Stomach (tissue), 19 donors: ENCODE results near the gene ZNF214. TPM values are rescaled to one million over a fixed set of nuclear protein-coding genes. Genes with fewer than 3 reads are reported as not detected.
A peak's percentile ranks its signal among the peaks of the same experiment; 100 is the strongest.

Source experiments
- DNase-seq, 2 donors: peaks; one replicate each; pipeline versions ENCODE4 v3.0.0 to v3.0.0-alpha.2; 2013 to 2019
- H3K27ac ChIP-seq, 5 donors: fragments of 200-600 bp in 4 of 5; sonication (generic) in 4 of 5; one replicate each; pipeline ENCODE4 v1.5.1; 2013 to 2019; ENCODE audit warnings: mild to moderate bottlenecking in 1 of 5, moderate library complexity in 1 of 5
- H3K27me3 ChIP-seq, 3 donors: fragments of 200-600 bp; sonication (generic); one replicate each; pipeline ENCODE4 v1.5.1; 2017 to 2019; ENCODE audit warnings: mixed run types in 1 of 3
- H3K36me3 ChIP-seq, 4 donors: fragments of 200-600 bp; sonication (generic); 1 replicate in 3 of 4; 2 replicates in 1 of 4; pipeline ENCODE4 v1.5.1; 2016 to 2019
- H3K4me1 ChIP-seq, 4 donors: fragments of 200-600 bp; sonication (generic); one replicate each; pipeline ENCODE4 v1.5.1; 2016 to 2019
- H3K4me3 ChIP-seq, 4 donors: fragments of 200-600 bp; sonication (generic) in 3 of 4; one replicate each; pipeline ENCODE4 v1.5.1; 2016 to 2019; ENCODE audit warnings: mild to moderate bottlenecking in 1 of 4
- H3K9me3 ChIP-seq, 4 donors: fragments of 200-600 bp; sonication (generic); one replicate each; pipeline ENCODE4 v1.5.1; 2016 to 2019
- EP300 ChIP-seq: sonication (generic); formaldehyde crosslinking; IDR thresholded peaks from one replicate; pipeline ENCODE4 v1.6.1; 2017; ENCODE audit warnings: antibody characterized with exemption
- POLR2A ChIP-seq, 4 donors: fragments of 450-650 bp; IDR thresholded peaks; one replicate each; pipeline ENCODE4 v1.6.1; 2016; ENCODE audit warnings: antibody characterized with exemption in 4 of 4, control low read depth in 2 of 4, mild to moderate bottlenecking in 1 of 4, moderate library complexity in 1 of 4
- POLR2AphosphoS5 ChIP-seq, 3 donors: sonication (generic); formaldehyde crosslinking; IDR thresholded peaks; one replicate each; pipeline ENCODE4 v1.6.1; 2016; ENCODE audit warnings: antibody characterized with exemption in 3 of 3
- WGBS, 5 donors: extraction: QIAGEN DNeasy Blood & Tissue Kit in 3 of 5; methylation state at CpG; one replicate each; pipeline versions ENCODE4 v1.1.5 to v1.1.7; 2013 to 2018; 5-methylcytosine and 5-hydroxymethylcytosine counted together
- intact Hi-C: fragments of 100-400 bp; cut with DNase I; formaldehyde crosslinking; loops from one replicate; pipeline ENCODE4 v1.15.1; 2023; ENCODE audit warnings: low total_unique reads
- long read RNA-seq, 10 donors: transcript quantifications; one replicate each; lab custom pipeline, GENCODE V29; 2026
- polyA plus RNA-seq, 3 donors: library from polyadenylated mRNA; stranded (reverse); fragments of 200-250 nt; gene quantifications; one replicate each; pipeline ENCODE4 v1.2.3, GENCODE V29; 2013
- total RNA-seq, 5 donors: library from RNA; depleted of rRNA; stranded (reverse); fragments of >200 nt; gene quantifications; one replicate each; pipeline versions ENCODE4 v1.1.0 to v1.2.3, GENCODE V29; 2014 to 2016
- TF ChIP-seq, protein P1 (sequence below), 7 experiments: fragments of 450-650 bp in 4 of 7; fragments of 200-600 bp in 3 of 7; sonication (generic) in 3 of 7; IDR thresholded peaks; one replicate each; pipeline ENCODE4 v1.5.1; 2016 to 2019; ENCODE audit warnings: antibody characterized with exemption in 7 of 7, control low read depth in 2 of 7, mild to moderate bottlenecking in 1 of 7
- donor health status: healthy with polysubstance abuse.
- donor health status: Bipolar disorder and iron deficiency.
- donor health status: healthy.

The ZNF214 gene
- 1 to 10 TPM in 1 of 5 donors, under 1 TPM in 2, not detected in 2; 0.58 to 4.0 (median 0.87) TPM for total RNA-seq
- under 1 TPM; 0.37 to 0.63 (median 0.61) TPM for polyA plus RNA-seq
- long read RNA-seq, donor 1, result 0 reads
- long read RNA-seq, donor 2, result 0 reads
- long read RNA-seq, donor 3, result 0 reads
- long read RNA-seq, donor 4, result 0 reads
- long read RNA-seq, donor 5, result 0 reads
- long read RNA-seq, donor 6, partial matches to known transcripts, result 0 of 1 reads
- long read RNA-seq, donor 6, other reads (novel, unspliced or antisense), result 0 of 1 reads
- long read RNA-seq, donor 7, result 0 reads
- long read RNA-seq, donor 8, result 0 reads
- long read RNA-seq, donor 9, result 0 reads
- long read RNA-seq, donor 10, result 0 reads

DNA sequence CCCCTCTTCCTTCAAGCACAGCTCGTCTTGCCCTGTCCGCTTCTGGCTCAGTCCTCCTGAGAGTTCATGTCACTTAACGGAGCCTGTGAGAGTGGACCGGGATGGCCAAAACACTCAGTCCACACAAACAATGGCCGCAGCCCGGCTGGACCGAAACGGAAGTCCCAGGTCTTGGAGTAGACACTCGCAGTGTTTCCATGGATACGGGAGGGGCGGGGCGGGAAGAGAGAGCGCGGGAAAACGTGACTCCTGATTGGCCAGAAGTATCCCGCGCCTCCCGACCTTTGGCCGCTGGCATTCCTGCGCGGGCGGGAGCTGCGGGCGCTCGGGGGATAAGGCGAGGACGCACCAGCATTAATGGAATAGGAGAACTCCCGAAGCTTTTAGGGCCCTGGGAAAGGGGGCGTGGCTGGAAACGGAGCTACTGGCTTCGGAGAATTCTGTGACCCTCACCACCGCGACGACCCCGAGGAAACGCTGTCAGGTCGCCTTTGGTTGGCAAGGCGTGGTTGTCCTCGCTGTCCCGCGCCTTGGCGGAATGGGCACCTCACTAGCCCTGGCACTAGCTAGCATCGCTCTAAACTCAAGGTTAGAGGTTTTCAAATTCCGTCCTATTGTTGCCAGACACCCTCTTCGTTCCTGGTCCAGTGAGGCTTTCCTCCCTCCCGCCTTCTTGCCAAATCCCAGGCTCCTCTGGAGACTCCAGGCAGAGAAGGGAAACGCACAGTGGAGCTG is at the start of gene ZNF214, which contains the start of gene NLRP14:
Gene ZNF214 (minus strand): TSS at position 164 of the 735 bp plus-strand sequence. CDS start 17,511 bp downstream, outside the sequence.
Gene NLRP14 (plus strand): TSS at position 297 of the 735 bp plus-strand sequence. CDS start 18,108 bp downstream, outside the sequence.
- intact Hi-C loops, result no loop called here
- H3K4me1 ChIP-seq, result peaks cover 0 to 18% (median 17%) of the 10 kb centered on the region in 4 donors
- 1 to 4% (median 4%) methylated on average over 40 to 47 of the region's 47 CpGs for WGBS, 5 donors
- no peaks in the 10 kb centered on the region for H3K36me3 ChIP-seq
- TF ChIP-seq POLR2AphosphoS5 (IDR thresholded peaks at IDR 0.05), result peak in 2 of 3 donors; percentile 7 to 54
- no peak for TF ChIP-seq POLR2A (IDR thresholded peaks at IDR 0.05)
- TF ChIP-seq EP300, result no peak
- TF ChIP-seq, protein P1, sequence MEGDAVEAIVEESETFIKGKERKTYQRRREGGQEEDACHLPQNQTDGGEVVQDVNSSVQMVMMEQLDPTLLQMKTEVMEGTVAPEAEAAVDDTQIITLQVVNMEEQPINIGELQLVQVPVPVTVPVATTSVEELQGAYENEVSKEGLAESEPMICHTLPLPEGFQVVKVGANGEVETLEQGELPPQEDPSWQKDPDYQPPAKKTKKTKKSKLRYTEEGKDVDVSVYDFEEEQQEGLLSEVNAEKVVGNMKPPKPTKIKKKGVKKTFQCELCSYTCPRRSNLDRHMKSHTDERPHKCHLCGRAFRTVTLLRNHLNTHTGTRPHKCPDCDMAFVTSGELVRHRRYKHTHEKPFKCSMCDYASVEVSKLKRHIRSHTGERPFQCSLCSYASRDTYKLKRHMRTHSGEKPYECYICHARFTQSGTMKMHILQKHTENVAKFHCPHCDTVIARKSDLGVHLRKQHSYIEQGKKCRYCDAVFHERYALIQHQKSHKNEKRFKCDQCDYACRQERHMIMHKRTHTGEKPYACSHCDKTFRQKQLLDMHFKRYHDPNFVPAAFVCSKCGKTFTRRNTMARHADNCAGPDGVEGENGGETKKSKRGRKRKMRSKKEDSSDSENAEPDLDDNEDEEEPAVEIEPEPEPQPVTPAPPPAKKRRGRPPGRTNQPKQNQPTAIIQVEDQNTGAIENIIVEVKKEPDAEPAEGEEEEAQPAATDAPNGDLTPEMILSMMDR (IDR thresholded peaks at IDR 0.05), result no peak
- peaks cover 0 to 6% (median 0%) of the 10 kb centered on the region in 3 donors for H3K27me3 ChIP-seq
- H3K9me3 ChIP-seq, result no peaks in the 10 kb centered on the region
- peak; percentile 91 to 97 for DNase-seq
- H3K4me3 ChIP-seq, result peak within 1 kb of the TSS; percentile 52 to 68 (median 66)
- H3K27ac ChIP-seq, result peak within 1 kb of the TSS; percentile 22 to 83 (median 78)

DNA sequence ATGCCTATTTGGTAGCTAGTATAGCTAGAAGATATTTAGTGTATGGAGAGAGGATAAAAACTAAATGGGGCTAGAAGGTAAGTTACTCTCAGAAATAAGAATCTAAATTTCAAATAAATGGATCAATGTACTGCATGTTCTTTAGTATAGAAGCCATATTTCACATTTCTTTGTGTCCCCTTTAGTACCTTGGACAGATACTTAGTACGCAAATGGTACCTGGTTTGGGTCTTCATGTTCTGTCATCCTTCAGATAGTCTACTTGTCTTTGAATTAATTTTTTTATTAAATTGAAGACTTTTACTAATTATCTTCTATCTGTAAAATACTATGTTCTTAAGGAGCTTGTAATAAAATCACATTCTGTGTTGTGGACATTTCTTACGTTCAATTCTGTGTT is 42.4 kb upstream of the ZNF214 start:
- 89 to 92% (median 91%) methylated on average over 2 of the region's 2 CpGs for WGBS, 5 donors
- intact Hi-C loops, result no loop called here
- no peaks in the 10 kb centered on the region for H3K27me3 ChIP-seq
- H3K9me3 ChIP-seq, result no peaks in the 10 kb centered on the region
- no peak for DNase-seq
- H3K4me1 ChIP-seq, result no peaks in the 10 kb centered on the region
- H3K27ac ChIP-seq, result no peak overlapping the region
- H3K36me3 ChIP-seq, result no peaks in the 10 kb centered on the region
- H3K4me3 ChIP-seq, result no peak overlapping the region
- no peak for TF ChIP-seq POLR2AphosphoS5 (IDR thresholded peaks at IDR 0.05)

DNA sequence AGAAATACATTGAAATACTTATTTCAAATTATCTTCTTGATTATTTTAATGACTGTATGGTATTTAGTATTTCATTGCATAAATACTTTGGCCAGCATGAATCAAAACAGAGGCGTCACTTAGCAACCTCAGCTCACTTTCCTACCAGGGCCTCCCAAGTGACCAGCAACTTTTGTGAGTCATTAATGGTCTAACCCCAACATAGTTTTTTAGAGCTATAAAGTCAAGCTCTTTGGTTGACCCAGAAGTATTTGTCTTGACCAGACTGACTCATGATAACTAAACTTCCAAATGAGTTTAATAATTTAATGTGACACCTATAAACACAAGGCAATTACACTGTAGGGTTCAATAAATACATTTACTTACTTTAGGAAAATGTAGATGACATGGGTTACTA is 40.7 kb upstream of the ZNF214 start:
- H3K4me3 ChIP-seq, result no peak overlapping the region
- peak in 1 of 2 donors; percentile 3 for DNase-seq
- H3K27me3 ChIP-seq, result no peaks in the 10 kb centered on the region
- H3K4me1 ChIP-seq, result no peaks in the 10 kb centered on the region
- no peaks in the 10 kb centered on the region for H3K36me3 ChIP-seq
- TF ChIP-seq POLR2AphosphoS5 (IDR thresholded peaks at IDR 0.05) (no peak), POLR2A (IDR thresholded peaks at IDR 0.05) (no peak), EP300 (no peak)
- TF ChIP-seq, protein P1 (IDR thresholded peaks at IDR 0.05), result no peak
- H3K9me3 ChIP-seq, result no peaks in the 10 kb centered on the region
- 53 to 83% (median 78%) methylated on average over 1 of the region's 1 CpG for WGBS, 5 donors
- H3K27ac ChIP-seq, result no peak overlapping the region
- intact Hi-C loops, result no loop called here

DNA sequence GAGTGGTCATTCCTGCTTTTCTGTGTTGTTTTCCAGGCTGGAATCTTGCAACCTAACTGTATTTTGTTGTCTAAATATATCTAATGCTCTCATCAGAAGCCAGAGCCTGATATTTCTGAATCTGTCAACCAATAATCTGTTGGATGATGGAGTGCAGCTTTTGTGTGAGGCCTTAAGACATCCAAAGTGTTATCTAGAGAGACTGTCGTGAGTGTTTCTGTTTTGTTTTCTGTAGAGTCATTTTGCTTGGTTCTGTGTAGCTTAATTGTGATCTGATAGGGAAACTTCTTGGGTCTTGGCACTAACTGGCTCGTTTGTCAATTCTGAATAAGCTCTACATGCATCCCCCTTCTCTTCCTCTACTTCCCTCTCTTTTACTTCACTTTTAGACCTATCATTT is 37.5 kb upstream of the ZNF214 start:
- H3K36me3 ChIP-seq, result no peaks in the 10 kb centered on the region
- H3K27ac ChIP-seq, result no peak overlapping the region
- TF ChIP-seq EP300 (no peak), POLR2A (IDR thresholded peaks at IDR 0.05) (no peak), POLR2AphosphoS5 (IDR thresholded peaks at IDR 0.05) (no peak)
- TF ChIP-seq, protein P1 (IDR thresholded peaks at IDR 0.05), result no peak
- H3K9me3 ChIP-seq, result no peaks in the 10 kb centered on the region
- 22 to 40% (median 26%) methylated on average over 2 of the region's 2 CpGs for WGBS, 5 donors
- H3K4me1 ChIP-seq, result no peaks in the 10 kb centered on the region
- H3K27me3 ChIP-seq, result no peaks in the 10 kb centered on the region
- DNase-seq, result no peak
- intact Hi-C loops, result no loop called here
- no peak overlapping the region for H3K4me3 ChIP-seq
